Gastroesophageal sphincter (tissue), 3 donors: ENCODE measurements around the gene KRTAP4-8.

Experiments used
- CTCF ChIP-seq, 4 experiments: fragments of 200-600 bp in 2 of 4; fragments of 450-650 bp in 2 of 4; sonication (generic) in 1 of 4; IDR thresholded peaks; one replicate each; pipeline ENCODE4 v1.5.1; 2017 to 2019; ENCODE audit warnings: antibody characterized with exemption in 4 of 4, mild to moderate bottlenecking in 2 of 4, moderate library complexity in 2 of 4
- EP300 ChIP-seq: sonication (generic); formaldehyde crosslinking; IDR thresholded peaks from one replicate; pipeline ENCODE4 v1.6.1; 2017; ENCODE audit warnings: antibody characterized with exemption, mild to moderate bottlenecking
- POLR2A ChIP-seq, 2 donors: fragments of 450-650 bp; IDR thresholded peaks; one replicate each; pipeline ENCODE4 v1.6.1; 2017; ENCODE audit warnings: antibody characterized with exemption in 2 of 2, mild to moderate bottlenecking in 2 of 2, moderate library complexity in 1 of 2
- POLR2AphosphoS5 ChIP-seq: sonication (generic); formaldehyde crosslinking; IDR thresholded peaks from one replicate; pipeline ENCODE4 v1.6.1; 2017; ENCODE audit warnings: antibody characterized with exemption

GRCh38 chr17:41073676-41074075 is 24.3 kb downstream of the KRTAP4-8 start:
- TF ChIP-seq CTCF (IDR thresholded peaks at IDR 0.05) (no peak), POLR2A (IDR thresholded peaks at IDR 0.05) (no peak), EP300 (no peak), POLR2AphosphoS5 (no peak)
